ENCODE data around the gene NAPEPLD.
"Not testable (repeated sequence)": the region's sequence is repeated elsewhere in the genome, so short reads cannot be mapped to it uniquely, and the experiment has no call there.

DNA sequence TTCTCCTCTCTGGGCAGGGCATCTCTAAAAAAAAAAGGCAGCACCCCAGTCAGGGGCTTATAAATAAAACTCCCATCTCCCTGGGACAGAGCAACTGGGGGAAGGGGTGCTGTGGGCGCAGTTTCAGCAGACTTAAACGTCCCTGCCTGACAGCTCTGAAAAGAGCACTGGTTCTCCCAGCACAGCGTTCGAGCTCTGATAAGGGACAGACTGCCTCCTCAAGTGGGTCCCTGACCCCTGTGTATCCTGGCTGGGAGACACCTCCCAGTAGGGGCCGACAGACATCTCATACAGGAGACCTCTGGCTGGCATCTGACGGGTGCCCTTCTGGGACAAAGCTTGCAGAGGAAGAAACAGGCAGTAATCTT, 42.2 kb downstream of the NAPEPLD start:
- TF ChIP-seq, protein P1, sequence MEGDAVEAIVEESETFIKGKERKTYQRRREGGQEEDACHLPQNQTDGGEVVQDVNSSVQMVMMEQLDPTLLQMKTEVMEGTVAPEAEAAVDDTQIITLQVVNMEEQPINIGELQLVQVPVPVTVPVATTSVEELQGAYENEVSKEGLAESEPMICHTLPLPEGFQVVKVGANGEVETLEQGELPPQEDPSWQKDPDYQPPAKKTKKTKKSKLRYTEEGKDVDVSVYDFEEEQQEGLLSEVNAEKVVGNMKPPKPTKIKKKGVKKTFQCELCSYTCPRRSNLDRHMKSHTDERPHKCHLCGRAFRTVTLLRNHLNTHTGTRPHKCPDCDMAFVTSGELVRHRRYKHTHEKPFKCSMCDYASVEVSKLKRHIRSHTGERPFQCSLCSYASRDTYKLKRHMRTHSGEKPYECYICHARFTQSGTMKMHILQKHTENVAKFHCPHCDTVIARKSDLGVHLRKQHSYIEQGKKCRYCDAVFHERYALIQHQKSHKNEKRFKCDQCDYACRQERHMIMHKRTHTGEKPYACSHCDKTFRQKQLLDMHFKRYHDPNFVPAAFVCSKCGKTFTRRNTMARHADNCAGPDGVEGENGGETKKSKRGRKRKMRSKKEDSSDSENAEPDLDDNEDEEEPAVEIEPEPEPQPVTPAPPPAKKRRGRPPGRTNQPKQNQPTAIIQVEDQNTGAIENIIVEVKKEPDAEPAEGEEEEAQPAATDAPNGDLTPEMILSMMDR (conservative IDR thresholded peaks at IDR 0.05; ENCODE audit: low read depth in 2 of 2): not testable (repeated sequence)
- not testable (repeated sequence) for TF ChIP-seq POLR2AphosphoS5 (IDR thresholded peaks at IDR 0.05; ENCODE audit: low read depth); EZH2 (IDR thresholded peaks at IDR 0.05; ENCODE audit: low read depth, unreplicated experiment); REST (IDR thresholded peaks at IDR 0.05; ENCODE audit: unreplicated experiment); CREB1 (CRISPR knock-in tag; IDR thresholded peaks at IDR 0.05; ENCODE audit: low read depth); EZH2phosphoT487 (IDR thresholded peaks at IDR 0.05; ENCODE audit: unreplicated experiment); JUNB (IDR thresholded peaks at IDR 0.05; ENCODE audit: unreplicated experiment); ZNF114 (CRISPR knock-in tag; IDR thresholded peaks at IDR 0.05); STAT1 (IDR thresholded peaks at IDR 0.05; ENCODE audit: unreplicated experiment); ZNF331 (CRISPR knock-in tag; IDR thresholded peaks at IDR 0.05; ENCODE audit: low read depth)
- TF ChIP-seq, protein P2, sequence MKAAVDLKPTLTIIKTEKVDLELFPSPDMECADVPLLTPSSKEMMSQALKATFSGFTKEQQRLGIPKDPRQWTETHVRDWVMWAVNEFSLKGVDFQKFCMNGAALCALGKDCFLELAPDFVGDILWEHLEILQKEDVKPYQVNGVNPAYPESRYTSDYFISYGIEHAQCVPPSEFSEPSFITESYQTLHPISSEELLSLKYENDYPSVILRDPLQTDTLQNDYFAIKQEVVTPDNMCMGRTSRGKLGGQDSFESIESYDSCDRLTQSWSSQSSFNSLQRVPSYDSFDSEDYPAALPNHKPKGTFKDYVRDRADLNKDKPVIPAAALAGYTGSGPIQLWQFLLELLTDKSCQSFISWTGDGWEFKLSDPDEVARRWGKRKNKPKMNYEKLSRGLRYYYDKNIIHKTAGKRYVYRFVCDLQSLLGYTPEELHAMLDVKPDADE (IDR thresholded peaks at IDR 0.05): not testable (repeated sequence)

Measured in GM23338 (cell line).